GM19455 (cell line): ENCODE data around the gene NPHS2.

Experiments
- ATAC-seq: cut with Tn5 transposase; IDR thresholded peaks from one replicate; pipeline ENCODE4 v1.9.1; 2021; ENCODE audit not compliant: unreplicated experiment

The NPHS2 gene

GRCh38 chr1:179575497-179576314 lies at the start of gene NPHS2:
NPHS2 (minus strand) TSS chr1:179575948; CDS start chr1:179575864, 84 bp downstream.
- no peak for ATAC-seq

GRCh38 chr1:179612361-179612760 lies 36.6 kb upstream of the NPHS2 start:
- no peak for ATAC-seq

GRCh38 chr1:179601093-179601492 lies 25.3 kb upstream of the NPHS2 start:
- ATAC-seq = no peak

- no peak for ATAC-seq
Observed at GRCh38 chr1:179599623-179600249, 24.0 kb upstream of the NPHS2 start.

GRCh38 chr1:179598631-179599030 lies 22.9 kb upstream of the NPHS2 start:
- no peak for ATAC-seq

GRCh38 chr1:179591592-179592580 lies 16.1 kb upstream of the NPHS2 start, which contains the start of gene TDRD5:
TDRD5 (plus strand) TSS chr1:179591832; CDS start chr1:179592616, 784 bp downstream.
- ATAC-seq = no peak

GRCh38 chr1:179591253-179591591 lies 15.5 kb upstream of the NPHS2 start:
- no peak for ATAC-seq

DNA sequence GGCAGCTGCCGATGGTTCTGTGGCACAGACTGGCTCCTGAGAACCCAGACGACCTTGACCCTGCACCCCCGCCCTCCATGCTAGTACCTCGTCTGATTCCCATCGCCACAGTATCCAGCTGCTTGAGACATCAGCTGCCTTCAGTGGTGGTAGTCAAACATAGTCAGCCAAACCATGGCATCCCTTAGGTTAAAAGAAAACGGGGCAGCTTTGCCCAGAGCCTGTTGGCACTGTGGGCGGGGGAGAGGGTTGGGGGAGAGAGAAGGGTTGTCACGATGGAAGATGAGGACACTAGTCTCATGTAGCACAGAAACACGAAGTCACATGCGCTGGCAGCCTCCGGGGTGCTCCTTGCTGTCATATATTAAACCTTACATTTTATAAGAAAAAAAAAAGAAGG lies 14.9 kb upstream of the NPHS2 start:
- no peak for ATAC-seq

DNA sequence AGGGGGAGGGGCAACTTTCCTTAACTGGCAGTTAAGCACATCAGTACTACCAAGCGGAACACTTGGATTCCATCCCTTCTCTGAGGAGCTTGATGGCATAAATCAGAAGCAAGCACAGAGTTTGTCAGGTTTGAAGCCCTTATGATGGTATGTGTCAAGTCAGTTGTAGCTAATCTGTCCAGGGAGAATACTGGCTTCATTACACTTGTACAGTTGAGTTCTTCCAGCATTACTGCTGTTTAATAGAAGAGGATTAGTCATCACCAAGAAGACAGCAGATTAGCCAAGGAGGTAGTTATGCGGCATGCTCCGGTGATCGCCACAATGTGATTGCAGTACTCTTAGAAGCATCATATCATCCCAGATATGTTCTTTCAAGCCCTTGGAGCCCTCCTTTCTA lies 13.8 kb upstream of the NPHS2 start:
- no peak for ATAC-seq

GRCh38 chr1:179588425-179589024 lies 12.8 kb upstream of the NPHS2 start:
- ATAC-seq = no peak

DNA sequence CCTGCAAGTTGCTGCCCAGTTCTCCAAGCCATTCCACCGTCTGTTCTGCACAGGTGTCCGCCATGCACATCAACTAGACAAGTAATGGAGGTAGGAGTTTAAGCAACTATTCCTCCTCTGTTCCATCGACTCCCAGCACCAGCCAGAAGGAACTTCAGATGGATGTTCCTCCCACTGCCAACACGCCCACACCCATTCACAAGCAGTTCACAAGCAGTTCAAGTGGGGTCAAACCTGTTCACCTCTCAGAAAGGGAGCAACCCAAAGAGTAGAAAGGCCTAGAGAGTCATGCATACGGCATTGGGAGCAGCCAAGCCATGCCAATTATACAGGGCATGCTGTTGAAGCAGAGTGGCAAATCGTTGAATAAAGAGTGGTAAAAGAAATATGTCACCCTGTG lies 11.6 kb upstream of the NPHS2 start:
- ATAC-seq = no peak

DNA sequence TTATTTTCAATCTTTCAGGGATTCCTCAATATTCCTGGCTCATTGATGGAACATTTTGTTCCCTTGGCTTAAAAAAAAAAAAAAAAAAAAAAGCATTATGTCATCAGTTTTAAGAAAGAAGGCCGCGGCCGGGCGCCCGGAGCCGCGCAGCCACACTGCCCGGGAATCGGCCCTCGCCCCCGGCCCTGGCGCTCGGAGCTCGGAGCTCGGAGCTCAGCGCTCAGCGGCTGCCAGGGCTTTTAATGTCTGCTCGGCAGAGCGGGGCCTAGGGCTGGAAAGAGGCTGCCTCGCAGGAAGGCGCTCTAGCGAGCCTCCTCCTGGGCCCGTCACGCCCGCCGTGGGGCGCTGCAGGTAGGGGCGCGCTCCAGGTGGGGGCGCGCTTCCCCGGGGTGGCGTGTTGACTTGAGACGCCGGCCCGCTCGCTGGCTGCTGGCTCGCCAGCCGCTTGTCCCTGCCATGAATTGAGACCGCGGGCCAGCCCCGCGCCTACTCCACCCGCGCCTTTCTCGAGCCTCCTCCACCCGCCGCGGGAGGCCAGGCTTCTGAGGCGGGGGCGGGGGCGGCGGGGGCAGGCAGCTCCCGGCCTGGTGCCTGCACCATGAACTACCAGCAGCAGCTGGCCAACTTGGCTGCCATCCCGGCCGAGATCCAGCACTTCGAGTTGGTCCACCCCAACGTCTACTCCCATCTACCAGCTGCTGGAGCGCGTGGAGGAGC lies 10.5 kb upstream of the NPHS2 start:
- ATAC-seq = no peak

GRCh38 chr1:179583771-179584320 lies 8.1 kb upstream of the NPHS2 start:
- no peak for ATAC-seq

- no peak for ATAC-seq
Observed at GRCh38 chr1:179576509-179576908, 761 bp upstream of the NPHS2 start.

GRCh38 chr1:179558078-179558477 lies 17.7 kb downstream of the NPHS2 start:
- ATAC-seq = no peak

DNA sequence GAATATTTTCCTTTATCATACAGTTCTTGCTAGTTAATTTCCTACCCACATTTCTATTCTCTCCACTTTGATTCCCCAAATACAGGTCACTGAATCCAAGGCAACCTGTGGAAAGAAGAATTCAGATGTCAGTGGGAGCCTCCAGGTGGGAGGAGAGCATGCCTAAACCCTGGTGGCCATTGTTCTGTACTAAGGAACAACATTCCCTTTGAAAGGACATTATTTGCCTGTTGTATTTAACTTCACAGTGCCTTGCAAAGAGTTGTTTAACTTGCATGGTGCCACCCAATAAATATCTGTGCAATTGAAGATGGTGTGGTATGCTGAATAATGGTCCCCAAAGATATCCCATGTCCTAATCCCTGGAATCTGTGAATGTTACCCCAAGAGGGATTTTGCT lies 21.3 kb downstream of the NPHS2 start:
- no peak for ATAC-seq

DNA sequence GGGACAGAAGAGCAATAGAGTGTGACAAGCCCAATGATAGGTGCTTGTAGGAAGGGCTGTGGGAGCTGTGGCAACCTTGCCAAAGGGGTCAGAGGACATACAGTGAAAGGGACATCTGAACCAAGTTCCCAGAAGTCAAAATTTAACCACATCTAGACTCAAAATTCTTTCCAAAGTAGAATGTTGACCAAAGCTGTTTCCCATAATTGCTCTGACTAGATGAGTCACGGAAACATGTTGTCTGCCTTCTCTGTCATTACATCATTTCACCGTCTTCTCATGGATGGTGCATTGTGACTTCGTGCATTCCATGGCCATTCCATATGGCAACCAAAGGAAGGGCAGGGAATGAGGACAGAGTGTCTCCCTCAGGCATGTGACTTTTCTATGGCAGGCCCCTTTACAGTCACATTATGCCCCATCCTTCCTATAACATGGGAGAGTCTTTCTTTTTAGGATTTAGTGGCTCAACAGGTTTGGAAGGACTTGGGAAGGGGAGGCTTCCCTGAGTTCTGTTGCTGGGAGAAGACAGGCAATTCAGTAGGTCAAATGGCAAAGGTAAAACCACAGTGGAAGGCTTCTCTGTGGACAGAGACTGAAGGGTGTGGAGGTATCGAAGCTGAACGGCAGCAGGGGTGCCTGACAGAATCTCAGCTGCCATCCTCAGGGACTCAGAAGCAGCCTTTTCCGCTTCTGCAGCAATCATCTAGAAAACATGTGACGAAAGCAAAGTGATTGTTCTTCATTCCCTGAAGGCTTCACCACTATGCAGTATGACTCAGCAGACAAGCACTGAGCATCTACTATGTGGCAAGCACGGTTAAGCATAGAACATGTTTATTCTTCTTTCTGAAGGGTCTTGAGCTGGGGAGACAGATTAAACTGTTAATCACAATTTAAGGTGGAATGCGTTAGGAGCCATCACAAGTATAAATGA lies 24.7 kb downstream of the NPHS2 start:
- ATAC-seq = no peak

GRCh38 chr1:179549368-179549700 lies 26.4 kb downstream of the NPHS2 start:
- ATAC-seq = no peak
